Hepatocyte (in vitro differentiated cells): ENCODE data around the gene GOLGA8S.

ENCODE experiments used
- CTCF ChIP-seq: fragments of 200-600 bp; sonication (generic); IDR thresholded peaks from 2 replicates; pipeline ENCODE4 v1.5.1; 2016; ENCODE audit warnings: antibody characterized with exemption, mild to moderate bottlenecking; ENCODE audit not compliant: poor library complexity
- EZH2phosphoT487 ChIP-seq: fragments of 200-600 bp; sonication (generic); IDR thresholded peaks from one replicate; pipeline ENCODE4 v1.6.1; 2018; ENCODE audit warnings: antibody characterized with exemption, mild to moderate bottlenecking, low read depth, moderate library complexity; ENCODE audit not compliant: unreplicated experiment, severe bottlenecking

- no peak for TF ChIP-seq CTCF
- TF ChIP-seq EZH2phosphoT487: no peak
Measured at GRCh38 chr15:23372284-23372683, 17.7 kb downstream of the GOLGA8S start.
